HG03457 (cell line): ENCODE results near the gene BCAS4.
"Not testable (repeated sequence)": the region's sequence is repeated elsewhere in the genome, so short reads cannot be mapped to it uniquely, and the experiment has no call there.

Source experiments
- ATAC-seq: cut with Tn5 transposase; IDR thresholded peaks from one replicate; pipeline ENCODE4 v1.9.1; 2021; ENCODE audit warnings: moderate number of reproducible peaks; ENCODE audit not compliant: unreplicated experiment

The BCAS4 gene

DNA sequence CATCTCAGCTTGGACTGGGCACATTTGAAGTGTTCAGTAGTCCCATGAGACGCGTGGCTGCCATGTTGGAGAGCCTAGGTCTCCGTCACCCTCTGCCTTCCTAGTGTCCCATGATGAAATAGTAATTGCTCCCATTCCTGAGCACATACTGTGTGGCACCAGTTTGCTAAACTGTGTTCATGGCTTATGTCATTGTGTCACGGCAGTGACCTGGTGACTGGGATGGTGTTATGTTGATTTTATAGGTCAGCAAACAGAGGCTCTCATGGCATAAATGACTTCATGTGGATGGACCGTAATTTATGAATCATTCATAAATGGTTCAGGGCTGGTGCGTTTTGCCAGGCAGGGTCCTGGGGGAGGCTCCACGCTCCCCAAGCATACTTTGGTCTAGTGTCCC lies 3.8 kb downstream of the BCAS4 start:
- ATAC-seq, result no peak

DNA sequence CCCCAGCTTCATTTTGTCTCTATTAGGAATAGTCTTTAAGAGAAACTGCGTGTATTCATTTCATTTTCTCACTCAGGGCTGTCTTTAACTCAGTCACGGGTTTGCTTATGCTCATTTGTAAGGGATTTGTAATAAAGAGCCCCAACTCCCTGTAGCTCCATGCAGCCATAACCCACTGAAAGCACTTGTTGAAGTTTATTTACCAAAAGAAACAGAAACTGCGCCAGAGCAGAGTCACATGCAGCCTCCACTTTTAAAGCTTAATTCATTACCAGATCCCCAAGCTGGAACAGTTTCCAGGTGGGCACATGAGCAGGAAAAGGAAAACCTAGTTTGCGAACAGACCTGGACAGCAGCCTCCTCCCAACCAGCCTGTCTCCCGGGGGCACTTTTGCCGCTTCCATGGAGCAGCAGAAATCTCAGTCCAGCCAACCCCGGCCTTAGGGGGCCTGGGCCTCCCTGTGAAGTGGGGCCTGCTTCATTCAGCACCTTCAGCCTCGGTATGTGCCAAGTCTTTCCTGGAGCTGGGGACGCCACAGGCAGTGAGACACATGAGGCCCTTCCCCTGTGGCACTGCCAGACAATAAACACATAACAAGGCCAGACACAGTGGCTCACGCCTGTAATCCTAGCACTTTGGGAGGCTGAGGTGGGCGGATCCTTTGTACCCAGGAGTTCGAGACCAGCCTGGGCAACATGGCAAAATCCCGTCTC lies 4.5 kb downstream of the BCAS4 start:
- ATAC-seq, result no peak

DNA sequence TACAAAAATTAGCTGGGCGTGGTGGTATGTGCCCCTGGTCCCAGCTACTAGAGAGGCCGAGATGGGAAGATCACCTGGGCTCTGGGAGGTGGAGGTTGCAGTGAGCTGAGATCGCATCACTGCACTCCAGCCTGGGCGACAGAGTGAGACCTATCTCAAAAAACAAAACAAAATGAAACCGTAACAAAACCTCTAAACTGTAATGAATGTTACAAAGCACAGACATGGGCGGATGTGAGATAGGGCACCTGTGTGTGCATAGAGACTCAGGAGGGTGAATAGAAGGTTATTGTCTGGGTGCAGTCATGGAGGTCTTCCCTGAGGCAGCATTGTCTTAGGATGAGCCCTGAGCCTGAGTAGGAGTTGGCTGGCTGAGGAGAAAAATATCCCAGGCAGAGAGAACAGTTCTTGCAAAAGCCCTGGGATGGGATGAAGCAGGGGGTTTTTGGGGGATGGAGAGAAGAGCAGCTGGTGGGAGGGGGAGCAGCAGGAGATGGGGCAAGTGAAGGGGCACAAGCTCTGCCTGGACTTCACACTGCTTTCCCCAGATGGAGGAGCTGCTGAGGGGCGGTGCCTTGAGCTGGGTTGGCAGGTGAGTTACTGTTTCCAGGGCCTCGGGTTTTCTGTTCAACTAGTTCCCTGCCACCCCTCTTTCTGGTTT lies 5.2 kb downstream of the BCAS4 start:
- ATAC-seq, result no peak

DNA sequence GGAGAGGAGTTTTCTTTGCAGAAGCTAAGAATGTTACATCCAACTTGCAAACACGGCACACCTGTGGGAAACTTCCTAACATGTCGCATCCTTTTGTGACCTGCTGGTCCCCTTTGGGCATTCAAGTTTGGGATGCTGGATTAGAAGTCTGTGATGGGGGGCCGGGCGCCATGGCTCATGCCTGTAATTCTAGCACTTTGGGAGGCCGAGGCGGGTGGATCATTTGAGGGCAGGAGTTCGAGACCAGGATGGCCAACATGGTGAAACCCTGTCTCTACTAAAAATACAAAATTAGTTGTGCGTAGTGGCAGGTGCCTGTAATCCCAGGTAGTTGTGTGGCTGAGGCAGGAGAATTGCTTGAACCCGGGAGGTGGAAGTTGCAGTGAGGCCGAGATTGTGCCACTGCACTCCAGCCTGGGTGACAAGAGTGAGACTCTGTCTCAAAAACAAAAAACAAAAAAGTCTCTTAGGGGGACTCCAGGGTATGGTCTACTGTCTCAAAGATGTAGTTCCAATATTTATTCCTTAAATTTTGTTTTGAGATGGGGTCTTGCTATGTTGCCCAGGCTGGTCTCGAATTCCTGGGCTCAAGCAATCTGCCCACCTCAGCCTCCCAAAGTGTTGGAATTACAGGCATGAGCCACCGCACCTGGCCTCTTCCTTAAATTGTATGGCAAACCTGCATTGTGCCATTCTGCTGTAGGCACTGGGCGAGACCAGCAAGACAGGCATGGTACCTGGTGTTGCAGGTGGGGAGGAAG lies 6.3 kb downstream of the BCAS4 start:
- not testable (repeated sequence) for ATAC-seq

DNA sequence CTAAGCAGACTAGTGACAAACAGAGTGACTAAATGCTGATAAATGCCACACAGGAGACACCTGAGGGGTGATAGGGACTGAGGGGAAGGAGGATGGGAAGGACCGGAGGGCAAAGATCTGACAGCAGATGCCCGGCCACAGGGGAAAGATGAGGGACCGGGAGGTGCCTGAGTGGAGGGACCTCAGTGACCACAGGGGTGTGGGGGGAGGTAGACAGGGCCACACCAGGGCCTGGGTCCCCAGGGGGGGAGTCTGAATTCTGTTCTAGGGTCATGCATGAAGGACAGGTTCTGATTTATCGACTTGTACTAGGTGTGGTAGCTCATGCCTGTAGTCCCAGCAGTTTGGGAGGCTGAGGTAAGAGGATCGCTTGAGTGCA lies 6.9 kb downstream of the BCAS4 start:
- ATAC-seq, result no peak

DNA sequence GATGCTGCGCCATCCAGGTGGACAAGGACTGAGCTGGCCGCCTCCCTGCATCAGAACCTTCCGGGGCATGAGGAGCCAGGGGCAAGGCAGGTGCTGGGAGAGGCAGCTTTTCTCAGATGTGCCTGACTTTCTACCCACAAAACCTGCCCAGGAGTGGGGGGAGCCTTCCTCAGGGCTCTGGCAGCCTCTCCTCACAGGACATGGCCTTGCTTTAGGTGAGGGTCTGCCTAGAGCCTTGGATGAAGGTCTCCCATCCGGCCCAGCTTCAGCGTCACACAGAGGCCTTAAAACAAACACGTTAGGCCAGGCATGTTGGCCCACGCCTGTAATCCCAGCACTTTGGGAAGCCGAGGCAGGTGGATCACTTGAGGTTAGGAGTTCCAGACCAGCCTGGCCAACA lies 7.4 kb downstream of the BCAS4 start:
- no peak for ATAC-seq

DNA sequence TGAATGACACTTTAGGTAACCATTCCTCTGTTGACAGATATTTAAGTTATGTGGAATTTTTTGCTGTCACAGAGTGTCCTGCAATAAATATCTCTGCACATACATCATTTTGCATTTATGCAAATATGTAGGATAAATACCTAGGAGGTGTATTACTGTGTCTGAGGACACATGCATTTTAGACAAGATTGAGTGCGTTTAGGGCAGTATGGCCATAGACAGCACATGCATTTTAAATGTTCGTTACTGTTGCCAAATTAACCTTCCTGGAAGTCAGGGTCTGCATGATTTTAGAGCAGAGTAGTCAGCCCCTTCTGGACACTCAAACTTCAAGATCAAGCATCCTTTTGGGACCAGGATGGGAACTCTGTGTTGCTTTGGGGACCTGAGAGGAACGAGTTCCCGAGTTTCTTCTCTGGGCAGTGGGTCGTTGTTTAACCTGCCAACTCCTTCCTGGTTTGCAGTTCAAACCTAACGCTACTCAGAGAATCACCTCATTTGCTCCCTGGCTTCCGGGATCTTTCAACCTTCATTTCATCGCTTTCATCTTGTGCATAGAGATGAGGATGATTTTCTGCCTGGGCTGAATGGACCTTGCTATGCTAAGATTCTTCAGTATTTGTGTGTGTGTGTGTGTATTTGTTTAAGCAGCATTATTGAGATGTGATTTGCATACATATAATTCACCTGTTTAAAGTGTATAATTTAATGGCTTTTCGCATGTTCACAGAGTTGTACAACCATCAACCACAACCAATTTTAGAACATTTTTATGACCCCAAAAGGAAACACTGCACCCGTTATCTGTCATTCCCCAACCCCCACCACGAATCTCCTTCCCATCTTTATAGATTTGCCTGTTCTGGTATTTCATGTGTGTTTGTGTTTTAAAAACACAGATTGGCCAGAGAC lies 9.8 kb downstream of the BCAS4 start:
- ATAC-seq, result no peak

DNA sequence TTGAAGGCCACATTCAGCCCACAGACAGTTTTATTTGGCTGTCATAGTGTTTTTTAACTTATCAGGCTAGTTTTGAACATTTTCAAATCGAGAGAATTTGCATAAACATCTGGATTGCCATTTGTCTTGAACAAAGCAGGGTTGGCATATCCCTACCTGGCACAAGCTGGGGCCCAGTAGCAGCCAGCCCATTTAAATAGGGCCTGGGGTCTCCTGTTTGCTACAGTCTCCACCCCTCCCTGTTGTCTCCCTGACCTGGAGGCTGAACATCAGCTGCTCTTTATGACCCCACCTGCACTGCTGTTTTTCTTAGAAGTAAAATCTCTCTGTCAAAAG lies 10.5 kb downstream of the BCAS4 start:
- ATAC-seq, result no peak

DNA sequence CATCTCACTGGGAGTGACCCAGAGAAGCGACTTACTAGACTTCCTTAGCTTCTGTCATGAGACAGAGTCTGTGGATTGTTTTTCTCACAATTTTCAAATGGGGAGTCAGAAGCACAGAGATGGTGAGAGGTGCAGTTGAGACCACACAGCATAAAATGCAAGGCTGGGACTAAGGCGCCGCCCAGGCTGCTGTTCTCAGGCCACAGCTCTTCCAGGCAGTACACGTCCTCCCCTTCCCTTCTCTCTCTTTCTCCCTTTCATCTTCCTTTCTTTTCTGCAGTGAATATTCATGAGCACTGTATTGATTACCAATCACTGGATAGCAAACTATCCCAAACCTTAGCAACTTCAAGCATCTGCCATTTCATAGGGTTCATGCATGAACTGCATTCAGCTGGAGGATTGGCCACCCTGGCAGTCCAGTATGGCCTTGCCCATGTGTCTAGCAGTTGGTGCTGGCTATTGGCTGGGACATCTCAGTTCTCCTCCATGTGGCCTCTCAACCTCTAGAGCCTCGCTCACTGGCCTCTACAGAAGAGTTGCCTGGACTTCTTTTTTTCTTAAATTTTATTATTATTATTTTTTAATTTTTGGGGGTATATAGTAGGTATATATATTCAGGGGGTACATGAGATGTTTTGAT lies 11.4 kb downstream of the BCAS4 start:
- no peak for ATAC-seq

DNA sequence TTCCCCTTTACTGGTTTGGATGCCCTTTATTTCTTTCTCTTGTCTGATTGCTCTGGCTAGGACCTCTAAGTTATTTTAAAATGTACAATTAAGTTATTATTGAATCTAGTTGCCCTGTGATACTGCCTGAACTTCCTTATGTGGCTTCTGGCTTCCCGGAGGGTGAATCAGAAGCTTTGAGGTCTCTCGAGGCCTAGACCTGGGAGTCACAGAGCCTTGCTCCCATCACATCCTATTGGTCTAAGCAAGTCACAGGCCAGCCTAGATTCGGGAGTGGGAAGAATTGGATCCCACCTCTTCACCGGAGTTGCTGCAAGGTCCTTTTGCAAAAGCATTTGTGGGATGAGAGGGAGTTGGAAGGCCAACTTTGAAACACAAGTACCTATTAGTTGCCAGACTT lies 15.2 kb downstream of the BCAS4 start:
- ATAC-seq, result no peak

DNA sequence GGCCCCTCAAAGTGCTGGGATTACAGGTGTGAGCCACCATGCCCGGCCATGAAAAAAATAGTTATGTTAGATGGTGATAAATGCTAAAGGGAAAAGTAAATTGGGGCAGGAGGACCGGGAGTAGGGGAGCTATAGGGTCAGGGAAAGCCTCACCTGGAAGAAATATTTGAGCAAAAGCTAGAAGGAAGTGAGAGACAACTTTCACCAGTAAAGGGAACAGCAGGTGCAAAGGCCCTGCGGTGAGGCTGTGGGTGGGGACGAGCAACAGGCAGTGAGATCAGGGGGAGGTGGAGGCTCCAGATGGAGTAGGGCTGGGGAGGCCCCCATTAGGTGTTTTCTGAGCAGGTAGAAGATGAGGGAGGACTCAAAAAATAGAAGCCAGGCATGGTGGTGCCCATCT lies 16.0 kb downstream of the BCAS4 start:
- no peak for ATAC-seq

DNA sequence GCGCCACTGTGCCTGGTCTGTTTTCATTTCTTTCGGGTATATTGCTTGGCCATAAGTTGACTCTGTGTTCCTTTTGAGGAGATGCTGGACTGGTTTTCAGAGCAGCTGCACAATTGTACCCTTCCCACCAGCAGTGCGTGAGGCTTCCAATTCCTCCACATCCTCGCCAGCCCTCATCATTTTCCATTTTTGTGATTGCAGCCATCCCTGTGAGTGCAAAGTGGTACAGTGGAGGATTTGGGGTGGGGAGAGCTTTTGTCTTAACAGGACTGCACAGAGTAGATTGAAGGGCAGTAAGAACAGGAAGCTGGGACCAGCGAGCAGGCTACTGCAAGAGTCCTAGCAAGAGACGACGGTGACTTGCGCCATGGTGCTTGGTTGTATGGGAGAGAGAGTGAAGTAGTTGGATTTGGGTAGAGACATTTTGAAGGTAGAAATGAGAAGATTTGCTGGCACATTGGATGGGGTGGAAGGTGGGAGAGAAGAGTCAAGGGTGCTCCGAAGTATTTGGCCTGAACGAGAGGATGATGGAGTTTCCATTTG lies 18.3 kb downstream of the BCAS4 start:
- ATAC-seq, result no peak

DNA sequence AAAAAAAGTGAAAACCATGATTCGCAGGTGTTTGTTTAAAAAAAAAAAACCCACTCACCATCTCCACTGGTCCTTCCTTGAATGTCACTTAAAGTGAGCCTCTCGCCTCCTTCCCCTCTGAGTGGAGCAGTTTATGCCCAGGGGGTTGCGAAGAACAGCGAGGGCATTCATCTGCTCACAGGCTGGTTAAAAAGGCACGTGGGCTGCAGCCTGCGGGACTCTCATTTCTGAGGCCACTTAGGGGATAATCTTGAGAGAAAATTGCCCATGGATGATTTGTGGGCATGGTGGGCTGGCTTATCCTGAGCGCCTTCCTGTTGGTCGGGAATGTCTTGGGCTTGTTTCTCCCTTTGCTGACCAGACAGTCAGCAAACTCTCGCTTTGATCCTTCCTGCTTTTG lies 18.9 kb downstream of the BCAS4 start:
- no peak for ATAC-seq

DNA sequence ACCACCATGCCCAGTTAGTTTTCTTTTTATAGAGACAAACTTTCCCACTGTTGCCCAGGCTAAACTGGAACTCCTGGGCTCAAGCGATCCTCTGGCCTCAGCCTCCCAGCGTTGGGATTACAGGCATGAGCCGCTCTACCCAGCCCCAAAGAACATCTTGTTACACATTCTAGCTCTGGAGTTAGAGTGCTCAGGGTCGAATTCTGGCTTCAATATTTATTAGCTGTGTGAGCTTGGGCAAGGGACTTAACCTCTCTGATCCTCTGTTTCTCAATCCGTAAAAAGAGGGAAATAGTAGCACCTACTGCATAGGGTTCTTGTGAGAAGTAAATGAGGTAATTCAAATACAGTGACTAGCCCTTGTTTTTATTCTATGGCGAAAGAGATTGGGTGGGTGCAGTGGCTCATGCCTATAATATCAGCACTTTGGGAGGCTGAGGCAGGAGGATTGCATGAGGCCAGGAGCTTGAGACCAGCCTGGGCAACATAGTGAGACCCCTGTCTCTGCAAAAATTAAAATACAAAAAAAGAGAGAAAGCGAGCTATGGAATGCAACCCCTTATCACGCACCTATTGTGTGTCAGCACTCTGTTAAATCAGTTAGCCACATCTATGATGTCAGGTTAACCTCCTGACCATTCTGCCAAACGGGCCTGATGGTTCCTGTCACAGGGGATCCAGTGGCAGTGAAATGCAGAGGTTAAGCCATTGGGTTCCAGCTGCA lies 19.7 kb downstream of the BCAS4 start:
- no peak for ATAC-seq

DNA sequence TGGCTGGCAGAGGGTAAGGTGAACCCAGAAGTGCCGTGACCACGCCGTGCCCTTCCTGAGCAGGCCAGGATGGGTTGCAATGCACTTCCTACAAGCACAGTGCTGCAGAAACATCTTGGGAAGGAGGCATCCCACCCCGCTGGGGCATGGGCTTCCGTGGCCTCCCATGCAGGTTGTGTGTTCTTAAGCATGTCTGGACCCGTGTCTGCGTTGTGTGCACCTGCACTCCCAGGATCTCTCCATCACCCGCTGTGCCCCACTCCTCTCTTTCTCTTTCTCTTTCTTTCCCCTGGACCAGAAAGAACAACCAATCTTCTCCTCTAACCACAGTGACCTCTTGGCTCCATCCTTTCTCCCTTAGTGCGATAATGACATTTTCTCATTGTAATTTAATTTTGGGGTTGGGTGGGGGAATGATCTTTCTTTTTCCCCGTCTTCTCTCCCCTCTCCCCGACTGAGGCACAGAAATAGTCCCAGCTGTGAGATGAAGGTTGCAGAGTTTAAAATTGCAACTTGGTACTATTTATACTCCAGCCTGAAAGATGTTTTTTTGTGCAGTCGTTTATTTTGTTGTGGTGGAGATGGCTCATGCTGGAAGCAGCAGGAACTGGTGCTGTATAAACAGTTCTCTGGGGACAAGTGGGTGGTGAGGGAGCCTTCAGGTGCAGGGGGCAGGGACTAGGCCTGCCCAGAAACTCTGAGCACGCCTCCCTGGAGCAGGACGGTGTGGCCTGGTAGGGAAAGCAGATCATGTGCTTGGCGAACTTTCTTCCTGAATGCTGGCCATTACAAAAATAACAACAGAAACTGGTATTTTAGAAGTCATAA lies 20.5 kb downstream of the BCAS4 start:
- ATAC-seq, result no peak

DNA sequence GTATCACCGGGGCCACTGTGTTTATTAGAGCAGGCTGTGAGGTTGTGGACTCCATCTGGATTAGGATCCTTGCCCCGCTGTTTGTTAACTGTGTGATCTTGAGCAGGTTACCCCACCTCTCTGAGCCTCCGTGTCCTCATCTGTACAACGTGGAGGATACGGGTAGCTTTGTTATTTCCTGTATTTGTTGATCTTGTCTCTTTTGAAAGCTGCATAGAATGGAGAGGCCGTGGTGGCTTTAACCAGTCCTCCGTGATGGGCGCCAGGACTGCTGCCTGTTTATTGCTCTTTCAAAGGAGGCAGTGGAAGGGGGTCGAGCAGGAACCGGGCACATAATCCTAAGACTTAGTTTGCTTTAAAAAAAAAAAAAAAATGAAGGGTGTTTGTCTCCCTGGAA lies 22.9 kb downstream of the BCAS4 start:
- ATAC-seq, result no peak

DNA sequence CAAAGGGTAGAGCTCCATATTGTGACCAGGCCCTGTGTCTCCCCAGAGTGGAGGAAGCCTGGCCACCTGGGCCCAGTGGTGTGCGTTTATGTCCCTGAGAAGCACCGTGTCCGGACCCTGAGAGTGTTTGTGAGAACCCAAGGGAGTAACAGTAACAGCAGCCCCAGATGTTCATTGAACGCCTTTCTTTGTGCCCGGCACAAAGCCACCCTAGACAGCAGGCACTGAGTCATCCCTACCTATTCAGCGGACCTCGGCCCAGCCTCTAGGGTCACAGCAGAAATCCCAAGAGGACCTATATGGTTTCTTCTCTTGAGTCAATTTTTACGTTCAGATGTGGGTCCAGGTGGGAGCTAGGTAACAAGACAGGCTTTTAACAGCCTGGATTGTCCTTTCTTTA lies 24.5 kb downstream of the BCAS4 start:
- ATAC-seq, result no peak

DNA sequence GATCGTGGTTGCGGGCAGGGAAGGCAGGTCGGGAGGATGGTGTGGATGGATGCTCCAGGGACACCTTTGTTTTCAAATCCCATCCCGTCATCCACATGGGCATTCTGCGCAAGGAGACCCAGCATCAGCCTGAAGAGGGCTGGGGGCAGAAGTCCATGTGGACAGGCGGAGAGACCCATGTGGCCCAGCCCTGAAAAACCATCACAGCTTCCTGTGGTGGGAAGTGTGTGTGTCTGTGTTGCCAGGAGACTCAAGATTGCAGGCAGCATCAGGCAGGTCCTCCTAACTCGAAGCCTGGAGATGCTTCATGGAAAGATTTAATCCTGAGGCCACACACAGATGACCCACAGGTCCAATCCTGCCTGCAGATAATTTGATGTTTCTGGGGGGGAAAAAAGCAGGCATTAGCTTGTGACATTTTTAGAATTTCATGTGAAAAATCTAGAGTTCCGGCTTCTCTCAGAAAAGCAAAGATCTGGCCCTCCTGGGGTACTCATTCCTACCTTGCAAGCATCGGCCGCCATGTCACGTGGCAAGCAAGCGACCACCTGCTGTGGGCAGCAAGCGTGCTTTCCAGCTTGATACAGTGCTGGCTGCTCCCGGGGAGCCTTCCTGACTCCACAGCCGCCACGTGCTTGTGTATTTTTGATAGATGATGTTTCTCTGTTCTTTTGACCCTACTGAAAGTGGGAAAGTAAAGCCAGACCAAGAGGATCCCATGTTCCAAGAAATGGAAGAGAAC lies 25.8 kb downstream of the BCAS4 start:
- no peak for ATAC-seq
